Natural killer cell treated with Interleukin-12 subunit alpha and Interleukin-12 subunit beta and Interleukin-15 and Interleukin-18, amount 100 ng/mL, for 72 hours (primary cell): ENCODE results near the gene NPAS3. TPM values are rescaled to one million over a fixed set of nuclear protein-coding genes. Genes with fewer than 3 reads are reported as not detected.

ENCODE experiments used
- ATAC-seq, 2 donors: fragments of 150-1000 bp; cut with Tn5 transposase in 1 of 2; sonication (Bioruptor Pico), chemical (Tn5 transposase) in 1 of 2; 2 replicates each; pipeline ENCODE4 v1.10.0; 2021
- DNase-seq: peaks from one replicate; pipeline ENCODE4 v3.0.0; 2022; ENCODE audit warnings: low spot score
- H3K27ac Mint-ChIP-seq, 2 donors: 1 replicate in 1 of 2; 2 replicates in 1 of 2; pipeline ENCODE4 v1.8.0; 2022; ENCODE audit warnings: mixed read lengths in 2 of 2, mild to moderate bottlenecking in 1 of 2, moderate library complexity in 1 of 2
- H3K27me3 Mint-ChIP-seq, 2 donors: 1 replicate in 1 of 2; 2 replicates in 1 of 2; pipeline ENCODE4 v1.8.0; 2022; ENCODE audit warnings: mixed read lengths in 2 of 2
- H3K36me3 Mint-ChIP-seq: one replicate; pipeline ENCODE4 v1.8.0; 2022; ENCODE audit warnings: mixed read lengths
- H3K4me1 Mint-ChIP-seq, 2 donors: 1 replicate in 1 of 2; 2 replicates in 1 of 2; pipeline ENCODE4 v1.8.0; 2022; ENCODE audit warnings: low read depth in 2 of 2, mixed read lengths in 2 of 2, mild to moderate bottlenecking in 1 of 2
- H3K4me3 Mint-ChIP-seq: one replicate; pipeline ENCODE4 v1.8.0; 2022; ENCODE audit warnings: mixed read lengths
- H3K9me3 Mint-ChIP-seq: 2 replicates; pipeline ENCODE4 v1.8.0; 2022; ENCODE audit warnings: mixed read lengths
- total RNA-seq, 2 donors: library from RNA; stranded (reverse); gene quantifications; one replicate each; pipeline ENCODE4 v1.2.3, GENCODE V29; 2022

Gene NPAS3
- total RNA-seq, 2 donors from 2014 or later = not detected

- Mint-ChIP-seq H3K4me1 (no peaks in the 10 kb centered on the region), H3K4me3 (no peak overlapping the region), H3K27ac (no peak overlapping the region), H3K36me3 (no peaks in the 10 kb centered on the region), H3K9me3 (no peaks in the 10 kb centered on the region), H3K27me3 (no peaks in the 10 kb centered on the region)
- ATAC-seq (no peak), DNase-seq (no peak)
Measured at GRCh38 chr14:33551963-33552362, 613.3 kb downstream of the NPAS3 start.

GRCh38 chr14:33553706-33554278 is 615.1 kb downstream of the NPAS3 start:
- DNase-seq (no peak), ATAC-seq (no peak)
- H3K27ac Mint-ChIP-seq = no peak overlapping the region
- no peaks in the 10 kb centered on the region for H3K36me3 Mint-ChIP-seq
- H3K27me3 Mint-ChIP-seq = no peaks in the 10 kb centered on the region
- no peaks in the 10 kb centered on the region for H3K9me3 Mint-ChIP-seq
- H3K4me1 Mint-ChIP-seq = no peaks in the 10 kb centered on the region
- no peak overlapping the region for H3K4me3 Mint-ChIP-seq

- Mint-ChIP-seq H3K36me3 (no peaks in the 10 kb centered on the region), H3K4me1 (no peaks in the 10 kb centered on the region), H3K27ac (no peak overlapping the region), H3K4me3 (no peak overlapping the region), H3K9me3 (no peaks in the 10 kb centered on the region), H3K27me3 (no peaks in the 10 kb centered on the region)
- DNase-seq = no peak
- ATAC-seq = no peak
Measured at GRCh38 chr14:33554988-33555387, 616.3 kb downstream of the NPAS3 start.

DNA sequence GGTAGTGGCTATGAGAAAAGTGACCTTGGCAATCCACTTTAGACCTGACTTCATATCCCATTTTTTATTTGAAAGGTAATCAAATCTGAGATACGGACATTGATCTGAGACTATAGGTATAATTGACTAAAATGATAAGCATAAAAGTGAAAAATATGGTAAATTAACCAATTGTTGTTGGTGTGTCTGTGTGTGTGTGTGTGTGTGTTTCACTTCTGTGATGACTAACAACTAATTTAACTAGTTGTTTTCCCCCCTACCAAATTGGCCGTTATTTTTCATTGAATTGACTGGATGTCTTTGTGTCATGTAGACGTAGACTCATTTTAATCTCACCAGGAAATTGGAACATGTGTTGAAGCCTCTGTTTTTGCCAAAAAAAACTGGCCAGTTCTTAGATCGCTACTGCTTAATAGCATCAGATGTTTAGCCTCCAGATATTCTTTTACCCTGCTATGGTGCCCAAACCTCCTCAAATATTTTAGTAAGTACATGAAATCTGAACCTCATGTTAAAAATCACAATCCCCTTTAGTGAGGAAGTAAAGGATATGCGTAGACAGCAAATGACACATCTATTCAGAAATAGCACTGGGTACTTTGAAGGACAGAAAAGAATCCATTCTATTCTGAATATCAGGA is 617.2 kb downstream of the NPAS3 start:
- no peak for ATAC-seq

DNA sequence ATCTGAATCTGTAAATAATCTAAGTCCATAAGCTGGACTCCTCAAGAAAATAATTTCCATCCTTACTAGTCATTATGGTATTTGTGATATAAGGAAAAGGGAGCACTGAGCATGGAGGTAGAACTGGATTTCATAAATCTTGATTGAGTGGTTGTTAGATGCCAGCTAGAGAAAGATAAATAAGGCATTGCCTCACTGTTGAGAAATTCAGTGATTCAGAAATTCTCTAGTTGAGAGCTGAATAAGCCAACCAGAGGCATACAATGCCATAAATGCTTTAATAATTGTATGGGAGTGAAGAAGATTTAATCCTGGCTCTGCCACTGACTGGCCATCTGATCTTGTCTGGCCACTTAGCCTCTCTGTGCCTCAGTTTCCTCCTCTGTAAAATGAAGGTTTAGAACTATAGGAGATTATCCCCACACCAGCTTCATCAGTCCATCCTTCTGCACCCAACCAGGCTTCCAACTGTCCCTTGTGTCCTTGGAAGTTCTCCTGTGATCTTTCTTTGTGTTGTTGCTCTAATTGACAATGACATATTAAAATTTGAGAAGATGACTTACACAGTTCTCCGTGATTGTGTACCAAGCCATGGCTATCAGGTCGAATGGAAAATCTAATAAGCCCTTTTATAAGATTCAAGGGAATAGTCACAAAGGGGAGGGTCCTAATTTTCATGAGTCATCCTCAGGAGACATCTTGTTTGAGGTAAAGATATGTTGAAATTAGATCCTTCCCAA is 617.9 kb downstream of the NPAS3 start:
- DNase-seq (no peak), ATAC-seq (no peak)
- Mint-ChIP-seq H3K36me3 (no peaks in the 10 kb centered on the region), H3K27ac (no peak overlapping the region), H3K4me3 (no peak overlapping the region), H3K27me3 (no peaks in the 10 kb centered on the region), H3K9me3 (no peaks in the 10 kb centered on the region), H3K4me1 (no peaks in the 10 kb centered on the region)

More for the DNA sequence above, 617.2 kb downstream of the NPAS3 start:
- Mint-ChIP-seq H3K4me1 (no peaks in the 10 kb centered on the region), H3K9me3 (no peaks in the 10 kb centered on the region), H3K27ac (no peak overlapping the region), H3K27me3 (no peaks in the 10 kb centered on the region), H3K36me3 (no peaks in the 10 kb centered on the region), H3K4me3 (no peak overlapping the region)
- DNase-seq = no peak

- no peaks in the 10 kb centered on the region for H3K9me3 Mint-ChIP-seq
- H3K4me1 Mint-ChIP-seq = peaks cover 0 to 11% of the 10 kb centered on the region in 2 donors
Measured at GRCh38 chr14:33560718-33561431, 622.2 kb downstream of the NPAS3 start.

GRCh38 chr14:33561488-33562175 is 623.0 kb downstream of the NPAS3 start:
- Mint-ChIP-seq H3K4me3 (no peak overlapping the region), H3K9me3 (no peaks in the 10 kb centered on the region), H3K4me1 (peaks cover 0 to 11% of the 10 kb centered on the region in 2 donors), H3K27me3 (no peaks in the 10 kb centered on the region), H3K27ac (no peak overlapping the region), H3K36me3 (no peaks in the 10 kb centered on the region)
- DNase-seq = no peak
- ATAC-seq = no peak

More at GRCh38 chr14:33560718-33561431, 622.2 kb downstream of the NPAS3 start:
- ATAC-seq (no peak), DNase-seq (no peak)
- no peak overlapping the region for H3K4me3 Mint-ChIP-seq
- no peak overlapping the region for H3K27ac Mint-ChIP-seq
- H3K27me3 Mint-ChIP-seq = no peaks in the 10 kb centered on the region
- no peaks in the 10 kb centered on the region for H3K36me3 Mint-ChIP-seq

- peaks cover 0 to 11% of the 10 kb centered on the region in 2 donors for H3K4me1 Mint-ChIP-seq
- H3K9me3 Mint-ChIP-seq = no peaks in the 10 kb centered on the region
- ATAC-seq = no peak
- H3K36me3 Mint-ChIP-seq = no peaks in the 10 kb centered on the region
- no peak overlapping the region for H3K4me3 Mint-ChIP-seq
- no peak overlapping the region for H3K27ac Mint-ChIP-seq
- no peaks in the 10 kb centered on the region for H3K27me3 Mint-ChIP-seq
- DNase-seq = no peak
Measured at GRCh38 chr14:33563191-33563900, 624.7 kb downstream of the NPAS3 start.

GRCh38 chr14:33563901-33564197 is 625.2 kb downstream of the NPAS3 start:
- DNase-seq = no peak

GRCh38 chr14:33564774-33565630 is 626.3 kb downstream of the NPAS3 start:
- no peak for DNase-seq
- H3K4me3 Mint-ChIP-seq = no peak overlapping the region
- H3K4me1 Mint-ChIP-seq = peaks cover 0 to 11% of the 10 kb centered on the region in 2 donors
- ATAC-seq = no peak
- no peaks in the 10 kb centered on the region for H3K36me3 Mint-ChIP-seq
- H3K9me3 Mint-ChIP-seq = no peaks in the 10 kb centered on the region
- H3K27ac Mint-ChIP-seq = no peak overlapping the region
- H3K27me3 Mint-ChIP-seq = no peaks in the 10 kb centered on the region

More at GRCh38 chr14:33563901-33564197, 625.2 kb downstream of the NPAS3 start:
- Mint-ChIP-seq H3K27ac (no peak overlapping the region), H3K9me3 (no peaks in the 10 kb centered on the region), H3K4me3 (no peak overlapping the region), H3K36me3 (no peaks in the 10 kb centered on the region), H3K4me1 (peaks cover 0 to 11% of the 10 kb centered on the region in 2 donors), H3K27me3 (no peaks in the 10 kb centered on the region)
- no peak for ATAC-seq

DNA sequence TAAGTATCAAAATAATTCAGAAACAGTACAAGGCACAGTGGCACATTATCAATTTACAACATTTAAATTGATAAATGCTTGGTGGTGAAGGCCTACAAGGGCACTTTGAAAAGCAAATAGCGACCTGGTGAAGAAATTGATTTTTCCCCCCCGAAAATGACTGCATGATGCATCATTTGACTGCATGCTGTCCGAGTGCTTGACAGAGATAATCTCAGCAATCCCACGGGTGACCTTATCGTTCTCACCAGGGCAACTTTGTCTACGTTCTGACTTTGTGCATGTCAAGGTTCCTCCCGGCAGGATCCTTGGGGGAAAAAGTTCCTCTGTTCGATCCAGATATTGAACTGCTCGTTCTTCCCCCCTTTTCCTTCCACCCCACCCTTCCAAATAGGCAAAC is 627.4 kb downstream of the NPAS3 start:
- Mint-ChIP-seq H3K27ac (no peak overlapping the region), H3K27me3 (no peaks in the 10 kb centered on the region), H3K4me1 (peaks cover 0 to 11% of the 10 kb centered on the region in 2 donors), H3K9me3 (no peaks in the 10 kb centered on the region), H3K4me3 (no peak overlapping the region), H3K36me3 (no peaks in the 10 kb centered on the region)
- no peak for ATAC-seq
- DNase-seq = no peak

DNA sequence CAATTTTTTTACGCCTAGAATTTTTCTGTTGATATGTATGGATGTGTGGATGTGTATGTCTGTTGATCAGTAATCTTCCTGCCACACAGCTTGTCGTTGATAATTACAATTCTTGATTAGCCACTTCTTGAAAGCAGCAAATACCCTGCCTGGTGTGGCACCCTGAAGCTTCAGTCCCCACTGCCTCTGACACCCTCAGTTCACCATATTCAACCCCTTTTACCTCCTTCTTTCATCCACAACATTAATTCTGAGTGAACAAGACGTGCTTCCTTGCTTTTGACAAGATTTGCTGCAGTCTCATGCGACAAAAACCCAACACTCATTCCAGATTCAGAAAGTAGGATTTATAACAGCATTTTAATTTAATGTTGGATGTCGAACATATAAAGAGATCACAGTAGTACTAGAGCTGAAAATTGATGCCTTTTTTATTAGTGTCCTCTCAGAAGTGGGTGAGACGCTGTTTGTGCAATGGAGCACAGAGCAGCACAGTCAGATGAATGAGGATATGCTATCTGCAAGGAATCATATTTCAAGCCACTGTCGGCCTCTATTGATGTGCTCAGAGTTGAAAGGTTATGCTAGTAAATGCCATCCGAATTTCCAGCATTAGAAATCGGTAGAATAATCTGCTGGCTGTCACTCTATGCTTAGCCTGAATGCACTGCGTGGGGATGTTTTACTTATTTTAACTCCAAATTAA is 628.5 kb downstream of the NPAS3 start:
- H3K36me3 Mint-ChIP-seq = no peaks in the 10 kb centered on the region
- no peak for DNase-seq
- no peak for ATAC-seq
- H3K4me3 Mint-ChIP-seq = no peak overlapping the region
- H3K4me1 Mint-ChIP-seq = peaks cover 0 to 11% of the 10 kb centered on the region in 2 donors
- no peak overlapping the region for H3K27ac Mint-ChIP-seq
- no peaks in the 10 kb centered on the region for H3K9me3 Mint-ChIP-seq
- no peaks in the 10 kb centered on the region for H3K27me3 Mint-ChIP-seq
